CD14-positive monocyte (primary cell): Measurements from ENCODE around the gene IMMP2L. TPM values are rescaled to one million over a fixed set of nuclear protein-coding genes. Genes with fewer than 3 reads are reported as not detected.

Source experiments
- DNase-seq, 3 donors: peaks; one replicate each; pipeline ENCODE4 v3.0.0-alpha.2; 2011 to 2022
- H2AFZ ChIP-seq: 2 replicates; pipeline ENCODE4 v1.6.0; 2012; ENCODE audit warnings: mild to moderate bottlenecking, low read depth, low read length, inconsistent platforms; ENCODE audit not compliant: insufficient read depth, poor library complexity, severe bottlenecking
- H3K27ac ChIP-seq, 2 donors: 1 replicate in 1 of 2; 2 replicates in 1 of 2; pipeline ENCODE4 v1.5.1; 2012 to 2013; ENCODE audit warnings: low read length in 2 of 2, control low read depth in 1 of 2, inconsistent platforms in 1 of 2, low read depth in 1 of 2, mild to moderate bottlenecking in 1 of 2
- H3K27me3 ChIP-seq, 2 donors: one replicate each; pipeline versions ENCODE4 v1.6.0 to v1.6.1; 2011 to 2013; ENCODE audit warnings: low read length in 2 of 2; ENCODE audit not compliant: control insufficient read depth in 2 of 2, insufficient read depth in 2 of 2
- H3K36me3 ChIP-seq, 2 donors: replicated peaks in 1 of 2; 1 replicate in 1 of 2; 2 replicates in 1 of 2; pipeline versions ENCODE4 v1.5.1 to v1.6.1; 2012 to 2013; ENCODE audit warnings: low read length in 2 of 2, control low read depth in 1 of 2, inconsistent platforms in 1 of 2, mild to moderate bottlenecking in 1 of 2; ENCODE audit not compliant: insufficient read depth in 2 of 2, control insufficient read depth in 1 of 2
- H3K4me1 ChIP-seq, 2 donors: 1 replicate in 1 of 2; 2 replicates in 1 of 2; pipeline versions ENCODE4 v1.5.1 to v1.6.1; 2012 to 2013; ENCODE audit warnings: low read length in 2 of 2, control low read depth in 1 of 2, inconsistent platforms in 1 of 2, mild to moderate bottlenecking in 1 of 2, moderate library complexity in 1 of 2; ENCODE audit not compliant: insufficient read depth in 2 of 2, control insufficient read depth in 1 of 2
- H3K4me2 ChIP-seq: replicated peaks from 2 replicates; pipeline ENCODE3; 2012; ENCODE audit warnings: low read length, moderate library complexity, mild to moderate bottlenecking; ENCODE audit not compliant: poor library complexity, severe bottlenecking; ENCODE audit errors: extremely low read depth
- H3K4me3 ChIP-seq, 3 experiments: fragments of 200-600 bp in 1 of 3; sonication (generic) in 1 of 3; replicated peaks in 1 of 3; 1 replicate in 2 of 3; 2 replicates in 1 of 3; pipeline ENCODE4 v1.5.1; 2011 to 2013; ENCODE audit warnings: low read length in 3 of 3, mild to moderate bottlenecking in 3 of 3, control low read depth in 2 of 3, low read depth in 2 of 3, inconsistent platforms in 1 of 3, moderate library complexity in 1 of 3
- H3K79me2 ChIP-seq: 2 replicates; pipeline ENCODE4 v1.6.0; 2012; ENCODE audit warnings: mild to moderate bottlenecking, control low read depth, inconsistent platforms, low read length, moderate library complexity; ENCODE audit not compliant: insufficient read depth
- H3K9ac ChIP-seq: 2 replicates; pipeline ENCODE4 v1.6.0; 2017; ENCODE audit warnings: low read length, mild to moderate bottlenecking; ENCODE audit not compliant: insufficient read depth, poor library complexity, severe bottlenecking
- H3K9me3 ChIP-seq, 2 donors: replicated peaks in 1 of 2; 1 replicate in 1 of 2; 2 replicates in 1 of 2; pipeline versions ENCODE4 v1.5.1 to v1.6.1; 2012 to 2013; ENCODE audit warnings: low read length in 2 of 2, control low read depth in 1 of 2; ENCODE audit not compliant: control insufficient read depth in 1 of 2, insufficient read depth in 1 of 2
- H4K20me1 ChIP-seq: 2 replicates; pipeline ENCODE4 v1.6.0; 2012; ENCODE audit warnings: mild to moderate bottlenecking, low read length, control low read depth, moderate library complexity; ENCODE audit not compliant: insufficient read depth
- H3K27ac Mint-ChIP-seq, 7 donors: one replicate each; pipeline ENCODE4 v1.8.0; 2020; ENCODE audit warnings: mild to moderate bottlenecking in 7 of 7, mixed read lengths in 7 of 7, moderate library complexity in 6 of 7, inconsistent platforms in 2 of 7
- H3K27me3 Mint-ChIP-seq, 3 donors: one replicate each; pipeline ENCODE4 v1.8.0; 2021 to 2022; ENCODE audit warnings: low read depth in 3 of 3, mild to moderate bottlenecking in 3 of 3, mixed read lengths in 3 of 3, moderate library complexity in 3 of 3, inconsistent platforms in 1 of 3
- H3K36me3 Mint-ChIP-seq, 2 donors: one replicate each; pipeline ENCODE4 v1.8.0; 2020; ENCODE audit warnings: mixed read lengths in 2 of 2, inconsistent platforms in 1 of 2, mild to moderate bottlenecking in 1 of 2
- H3K4me1 Mint-ChIP-seq: one replicate; pipeline ENCODE4 v1.8.0; 2020; ENCODE audit warnings: mild to moderate bottlenecking, mixed read lengths
- H3K4me3 Mint-ChIP-seq, 2 donors: one replicate each; pipeline ENCODE4 v1.8.0; 2020; ENCODE audit warnings: mild to moderate bottlenecking in 2 of 2, mixed read lengths in 2 of 2, moderate library complexity in 1 of 2
- H3K9me3 Mint-ChIP-seq, 7 donors: one replicate each; pipeline ENCODE4 v1.8.0; 2020 to 2022; ENCODE audit warnings: mixed read lengths in 7 of 7, mild to moderate bottlenecking in 6 of 7, moderate library complexity in 6 of 7, inconsistent platforms in 2 of 7
- CTCF ChIP-seq: fragments of 200-600 bp; IDR thresholded peaks from one replicate; pipeline ENCODE4 v1.8.0; 2022; ENCODE audit warnings: antibody characterized with exemption, mild to moderate bottlenecking
- WGBS: methylation state at CpG from one replicate; pipeline ENCODE4 v1.1.5; 2013; ENCODE audit warnings: missing lambda C conversion rate; ENCODE audit not compliant: insufficient coverage; 5-methylcytosine and 5-hydroxymethylcytosine counted together
- intact Hi-C, 2 donors: fragments of 100-400 bp; cut with micrococcal nuclease; formaldehyde crosslinking; loops; one replicate each; pipeline versions ENCODE4 v1.15.0 to v1.15.1; 2023
- polyA plus RNA-seq, 3 donors: library from polyadenylated mRNA; depleted of rRNA in 1 of 3; unstranded in 2 of 3; stranded (reverse) in 1 of 3; fragments of 300-500 nt in 2 of 3; fragments of >200 nt in 1 of 3; fragmentation: Illumina TruSeq in 2 of 3; gene quantifications; 1 replicate in 2 of 3; 2 replicates in 1 of 3; pipeline ENCODE4 v1.2.3, GENCODE V29; 2012 to 2021

Gene IMMP2L
- polyA plus RNA-seq, 3 donors = 1.9 to 6.4 (median 6.2) TPM

- H3K9me3 Mint-ChIP-seq = peaks cover 0 to 10% (median 7%) of the 10 kb centered on the region in 7 donors
- Histone ChIP-seq H2AFZ (no peak overlapping the region), H3K36me3 (no peaks in the 10 kb centered on the region), H3K9ac (no peak overlapping the region), H3K79me2 (no peaks in the 10 kb centered on the region), H4K20me1 (no peaks in the 10 kb centered on the region), H3K4me3 (no peak overlapping the region), H3K4me2 (no peak overlapping the region), H3K27ac (no peak overlapping the region), H3K9me3 (peaks cover 4 to 13% of the 10 kb centered on the region in 2 donors), H3K27me3 (no peaks in the 10 kb centered on the region), H3K4me1 (no peaks in the 10 kb centered on the region)
- intact Hi-C loops = no loop called here
- H3K27ac Mint-ChIP-seq = no peak overlapping the region
- no peaks in the 10 kb centered on the region for H3K36me3 Mint-ChIP-seq
- H3K4me3 Mint-ChIP-seq = no peak overlapping the region
- no peak for DNase-seq
- no peak for TF ChIP-seq CTCF
- H3K27me3 Mint-ChIP-seq = peaks cover 0 to 2% (median 0%) of the 10 kb centered on the region in 3 donors
- WGBS = 81% methylated on average over 3 of the region's 3 CpGs
- H3K4me1 Mint-ChIP-seq = no peaks in the 10 kb centered on the region
These were observed 912.0 kb downstream of the IMMP2L start for GRCh38 chr7:110650328-110650727.

GRCh38 chr7:110647266-110647665 is 915.0 kb downstream of the IMMP2L start:
- H3K4me1 Mint-ChIP-seq = no peaks in the 10 kb centered on the region
- no peak overlapping the region for H3K27ac ChIP-seq
- H3K4me2 ChIP-seq = no peak overlapping the region
- H3K27me3 ChIP-seq = no peaks in the 10 kb centered on the region
- no peaks in the 10 kb centered on the region for H3K27me3 Mint-ChIP-seq
- no peaks in the 10 kb centered on the region for H3K36me3 Mint-ChIP-seq
- H3K79me2 ChIP-seq = no peaks in the 10 kb centered on the region
- no peak overlapping the region for H2AFZ ChIP-seq
- 93% methylated on average over 2 of the region's 4 CpGs for WGBS
- no peaks in the 10 kb centered on the region for H3K4me1 ChIP-seq
- peaks cover 0 to 4% of the 10 kb centered on the region in 2 donors for H3K9me3 ChIP-seq
- H3K27ac Mint-ChIP-seq = no peak overlapping the region
- DNase-seq = no peak
- H3K9me3 Mint-ChIP-seq = peaks cover 0 to 5% (median 4%) of the 10 kb centered on the region in 7 donors
- no peak overlapping the region for H3K9ac ChIP-seq
- no peaks in the 10 kb centered on the region for H3K36me3 ChIP-seq
- no peak overlapping the region for H3K4me3 ChIP-seq
- intact Hi-C loops = no loop called here
- no peak overlapping the region for H3K4me3 Mint-ChIP-seq
- H4K20me1 ChIP-seq = no peaks in the 10 kb centered on the region
- no peak for TF ChIP-seq CTCF
